Sigmoid colon (tissue), 7 donors: ENCODE results near the gene ACAD11. TPM values are rescaled to one million over a fixed set of nuclear protein-coding genes. Genes with fewer than 3 reads are reported as not detected.

ENCODE experiments used
- DNase-seq: peaks from one replicate; pipeline ENCODE4 v3.0.0-alpha.2; 2019
- H3K27ac ChIP-seq, 4 donors: fragments of 200-600 bp; sonication (generic); one replicate each; pipeline ENCODE4 v1.5.1; 2016 to 2019; ENCODE audit warnings: mild to moderate bottlenecking in 1 of 4
- H3K27me3 ChIP-seq, 3 donors: fragments of 200-600 bp; sonication (generic); one replicate each; pipeline ENCODE4 v1.5.1; 2019; ENCODE audit warnings: mild to moderate bottlenecking in 1 of 3
- H3K36me3 ChIP-seq, 4 donors: fragments of 200-600 bp; sonication (generic); one replicate each; pipeline ENCODE4 v1.5.1; 2016 to 2019
- H3K4me1 ChIP-seq, 4 donors: fragments of 200-600 bp; sonication (generic); one replicate each; pipeline ENCODE4 v1.5.1; 2017 to 2019
- H3K4me3 ChIP-seq, 4 donors: fragments of 200-600 bp; sonication (generic); one replicate each; pipeline ENCODE4 v1.5.1; 2017 to 2019; ENCODE audit warnings: mild to moderate bottlenecking in 2 of 4, moderate library complexity in 1 of 4
- H3K9me3 ChIP-seq, 4 donors: fragments of 200-600 bp in 3 of 4; sonication (generic) in 3 of 4; one replicate each; pipeline versions ENCODE4 v1.5.1 to v1.6.1; 2013 to 2019
- EP300 ChIP-seq, 4 donors: sonication (generic); formaldehyde crosslinking; IDR thresholded peaks; one replicate each; pipeline ENCODE4 v1.6.1; 2017; ENCODE audit warnings: antibody characterized with exemption in 4 of 4
- POLR2A ChIP-seq, 2 donors: fragments of 450-650 bp; IDR thresholded peaks; one replicate each; pipeline ENCODE4 v1.6.1; 2016; ENCODE audit warnings: antibody characterized with exemption in 2 of 2, mild to moderate bottlenecking in 2 of 2, moderate library complexity in 2 of 2
- POLR2AphosphoS5 ChIP-seq, 4 donors: sonication (generic); formaldehyde crosslinking; IDR thresholded peaks; one replicate each; pipeline ENCODE4 v1.6.1; 2017; ENCODE audit warnings: antibody characterized with exemption in 4 of 4
- WGBS, 2 donors: extraction: QIAGEN DNeasy Blood & Tissue Kit; methylation state at CpG; one replicate each; pipeline ENCODE4 v1.1.7; 2013; 5-methylcytosine and 5-hydroxymethylcytosine counted together
- intact Hi-C: fragments of 100-400 bp; cut with DNase I; formaldehyde crosslinking; loops from one replicate; pipeline ENCODE4 v1.15.1; 2023
- polyA plus RNA-seq, 3 donors: library from polyadenylated mRNA; stranded (reverse); fragments of 200-250 nt; gene quantifications; one replicate each; pipeline ENCODE4 v1.2.3, GENCODE V29; 2013
- total RNA-seq, 4 donors: library from RNA; depleted of rRNA; stranded (reverse); fragments of >200 nt; gene quantifications; one replicate each; pipeline ENCODE4 v1.1.0, GENCODE V29; 2016
- TF ChIP-seq, protein P1 (sequence below), 4 experiments: fragments of 450-650 bp in 3 of 4; fragments of 200-600 bp in 1 of 4; IDR thresholded peaks; one replicate each; pipeline ENCODE4 v1.5.1; 2016 to 2019; ENCODE audit warnings: antibody characterized with exemption in 4 of 4, mild to moderate bottlenecking in 3 of 4, moderate library complexity in 2 of 4
- donor health status: healthy with polysubstance abuse.
- donor health status: Bipolar disorder and iron deficiency.
- donor health status: healthy.

Gene ACAD11
- total and polyA plus RNA-seq, 7 donors: 2.4 to 71.7 (median 26.8) TPM

GRCh38 chr3:132660811-132661070 is 1.1 kb upstream of the ACAD11 start:
- TF ChIP-seq, protein P1, sequence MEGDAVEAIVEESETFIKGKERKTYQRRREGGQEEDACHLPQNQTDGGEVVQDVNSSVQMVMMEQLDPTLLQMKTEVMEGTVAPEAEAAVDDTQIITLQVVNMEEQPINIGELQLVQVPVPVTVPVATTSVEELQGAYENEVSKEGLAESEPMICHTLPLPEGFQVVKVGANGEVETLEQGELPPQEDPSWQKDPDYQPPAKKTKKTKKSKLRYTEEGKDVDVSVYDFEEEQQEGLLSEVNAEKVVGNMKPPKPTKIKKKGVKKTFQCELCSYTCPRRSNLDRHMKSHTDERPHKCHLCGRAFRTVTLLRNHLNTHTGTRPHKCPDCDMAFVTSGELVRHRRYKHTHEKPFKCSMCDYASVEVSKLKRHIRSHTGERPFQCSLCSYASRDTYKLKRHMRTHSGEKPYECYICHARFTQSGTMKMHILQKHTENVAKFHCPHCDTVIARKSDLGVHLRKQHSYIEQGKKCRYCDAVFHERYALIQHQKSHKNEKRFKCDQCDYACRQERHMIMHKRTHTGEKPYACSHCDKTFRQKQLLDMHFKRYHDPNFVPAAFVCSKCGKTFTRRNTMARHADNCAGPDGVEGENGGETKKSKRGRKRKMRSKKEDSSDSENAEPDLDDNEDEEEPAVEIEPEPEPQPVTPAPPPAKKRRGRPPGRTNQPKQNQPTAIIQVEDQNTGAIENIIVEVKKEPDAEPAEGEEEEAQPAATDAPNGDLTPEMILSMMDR (IDR thresholded peaks at IDR 0.05): no peak
- TF ChIP-seq POLR2A (IDR thresholded peaks at IDR 0.05) (no peak), POLR2AphosphoS5 (IDR thresholded peaks at IDR 0.05) (no peak), EP300 (IDR thresholded peaks at IDR 0.05) (no peak)
- no peaks in the 10 kb centered on the region for H3K9me3 ChIP-seq
- intact Hi-C loops: loop anchor here (5.0 to 10.0 kb wide), 2 partner anchors 54 to 1702 kb away; no protein-coding TSS in a partner anchor
- 1% methylated on average over 5 of the region's 5 CpGs for WGBS, 2 donors
- H3K36me3 ChIP-seq: peaks cover 0 to under 1% (median 0%) of the 10 kb centered on the region in 4 donors
- H3K27me3 ChIP-seq: no peaks in the 10 kb centered on the region
- DNase-seq: no peak
- H3K4me1 ChIP-seq: peaks cover 0 to 31% (median 14%) of the 10 kb centered on the region in 4 donors
- H3K4me3 ChIP-seq: peak overlapping the region; percentile 76 to 96 (median 84)
- peak overlapping the region; percentile 89 to 95 (median 92) for H3K27ac ChIP-seq

DNA sequence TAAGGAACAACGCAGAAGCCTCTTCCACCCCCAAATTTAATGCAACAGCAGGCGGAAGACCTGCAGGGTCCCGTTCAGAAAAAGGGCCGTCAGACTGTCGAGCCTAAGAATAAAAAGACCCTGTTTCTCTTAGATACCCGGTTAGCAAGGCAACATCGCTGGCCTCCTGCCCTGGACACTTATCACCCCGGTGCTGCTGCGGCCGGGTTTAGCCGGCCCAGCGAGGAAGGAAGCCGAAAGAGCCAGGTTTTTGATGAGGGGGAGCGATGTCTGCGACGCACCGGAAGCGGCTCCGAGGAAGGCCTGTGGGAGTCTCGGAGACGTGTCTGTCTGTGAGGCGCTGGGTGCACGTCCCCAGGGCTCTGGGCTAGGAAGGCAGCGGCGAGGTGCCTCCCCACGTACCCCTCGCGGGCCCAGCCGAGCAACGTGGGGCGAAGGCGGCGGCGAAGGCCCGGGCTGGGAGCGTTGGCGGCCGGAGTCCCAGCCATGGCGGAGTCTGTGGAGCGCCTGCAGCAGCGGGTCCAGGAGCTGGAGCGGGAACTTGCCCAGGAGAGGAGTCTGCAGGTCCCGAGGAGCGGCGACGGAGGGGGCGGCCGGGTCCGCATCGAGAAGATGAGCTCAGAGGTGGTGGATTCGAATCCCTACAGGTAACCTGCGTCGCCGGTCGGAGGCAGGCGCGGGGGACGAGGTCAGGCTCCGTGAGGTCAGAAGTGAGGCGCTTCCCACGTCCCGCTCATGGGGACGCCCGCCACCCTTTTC is 622 bp upstream of the ACAD11 start, which contains the start of gene UBA5:
TSS of gene UBA5 (plus strand) at position 278 of the 759 bp plus-strand sequence. CDS start at position 487, 209 bp downstream.
- TF ChIP-seq EP300 (IDR thresholded peaks at IDR 0.05) (no peak), POLR2A (IDR thresholded peaks at IDR 0.05) (no peak), POLR2AphosphoS5 (IDR thresholded peaks at IDR 0.05) (no peak)
- TF ChIP-seq, protein P1 (IDR thresholded peaks at IDR 0.05): no peak
- WGBS, 2 donors: 0% methylated on average over 64 of the region's 64 CpGs
- Histone ChIP-seq H3K4me1 (peaks cover 0 to 31% (median 14%) of the 10 kb centered on the region in 4 donors), H3K27me3 (no peaks in the 10 kb centered on the region), H3K27ac (peak within 1 kb of the TSS; percentile 89 to 95 (median 92)), H3K9me3 (no peaks in the 10 kb centered on the region), H3K4me3 (peak within 1 kb of the TSS; percentile 76 to 96 (median 84)), H3K36me3 (no peaks in the 10 kb centered on the region)
- DNase-seq: peak; percentile 82
- intact Hi-C loops: loop anchor here (5.0 to 10.0 kb wide), 2 partner anchors 55 to 1702 kb away; no protein-coding TSS in a partner anchor

- no peak for DNase-seq
- TF ChIP-seq, protein P1 (IDR thresholded peaks at IDR 0.05): no peak
- no peak for TF ChIP-seq EP300 (IDR thresholded peaks at IDR 0.05)
- TF ChIP-seq POLR2A (IDR thresholded peaks at IDR 0.05): no peak
- TF ChIP-seq POLR2AphosphoS5 (IDR thresholded peaks at IDR 0.05): no peak
- H3K4me1 ChIP-seq: peaks cover 0 to 31% (median 17%) of the 10 kb centered on the region in 4 donors
- WGBS, 2 donors: 4 to 24% methylated on average over 7 of the region's 7 CpGs
- H3K27me3 ChIP-seq: no peaks in the 10 kb centered on the region
- intact Hi-C loops: no loop called here
- peak overlapping the region; percentile 76 to 96 (median 84) for H3K4me3 ChIP-seq
- peak overlapping the region; percentile 89 to 95 (median 92) for H3K27ac ChIP-seq
- no peaks in the 10 kb centered on the region for H3K36me3 ChIP-seq
- H3K9me3 ChIP-seq: no peaks in the 10 kb centered on the region
Measured at GRCh38 chr3:132659000-132659364, 627 bp downstream of the ACAD11 start.

GRCh38 chr3:132657869-132658747 is 1.5 kb downstream of the ACAD11 start:
- H3K36me3 ChIP-seq: no peaks in the 10 kb centered on the region
- DNase-seq: no peak
- H3K4me3 ChIP-seq: no peak overlapping the region
- H3K27me3 ChIP-seq: no peaks in the 10 kb centered on the region
- 58 to 89% methylated on average over 8 of the region's 8 CpGs for WGBS, 2 donors
- TF ChIP-seq POLR2A (IDR thresholded peaks at IDR 0.05) (no peak), POLR2AphosphoS5 (IDR thresholded peaks at IDR 0.05) (no peak), EP300 (IDR thresholded peaks at IDR 0.05) (no peak)
- TF ChIP-seq, protein P1 (IDR thresholded peaks at IDR 0.05): no peak
- no peaks in the 10 kb centered on the region for H3K9me3 ChIP-seq
- intact Hi-C loops: no loop called here
- peak overlapping the region in 2 of 4 donors; percentile 92 to 93 for H3K27ac ChIP-seq
- peaks cover 0 to 31% (median 17%) of the 10 kb centered on the region in 4 donors for H3K4me1 ChIP-seq
